NCI-H1048 (cell line): ENCODE results near the gene TTBK1.
"Not testable (repeated sequence)": the region's sequence is repeated elsewhere in the genome, so short reads cannot be mapped to it uniquely, and the experiment has no call there.

Source experiments
- DNase-seq: peaks from one replicate; lab custom pipeline; 2025; lab: John Stamatoyannopoulos, UW

Gene TTBK1

GRCh38 chr6:43287717-43288679 is 44.7 kb downstream of the TTBK1 start:
- no peak for DNase-seq

DNA sequence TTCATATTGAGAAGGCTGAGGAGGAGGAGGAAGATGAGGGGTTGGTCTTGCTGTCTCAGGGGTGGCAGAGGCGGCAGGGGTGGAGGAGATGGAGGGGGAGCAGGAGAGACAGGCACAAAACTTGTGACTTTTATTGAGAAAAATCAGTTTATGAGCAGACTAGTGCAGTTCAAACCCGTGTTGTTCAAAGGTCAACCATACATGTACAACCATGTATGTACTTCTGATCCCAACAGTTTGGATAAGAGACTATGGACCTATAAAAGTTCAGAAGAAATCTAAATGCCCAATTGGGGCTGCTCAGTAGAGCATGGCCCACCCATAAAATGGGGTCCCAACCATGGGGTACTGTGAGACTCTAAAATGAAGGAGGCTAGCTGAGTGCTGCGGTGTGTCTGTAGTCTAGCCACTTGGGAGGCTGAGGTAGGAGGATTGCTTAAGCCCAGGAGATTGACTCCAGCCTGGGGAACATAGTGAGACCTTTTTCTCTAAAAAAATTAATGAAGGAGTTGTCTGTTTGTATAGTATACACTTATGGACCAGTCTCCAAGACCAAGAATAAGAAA is 47.1 kb downstream of the TTBK1 start:
- DNase-seq = no peak

DNA sequence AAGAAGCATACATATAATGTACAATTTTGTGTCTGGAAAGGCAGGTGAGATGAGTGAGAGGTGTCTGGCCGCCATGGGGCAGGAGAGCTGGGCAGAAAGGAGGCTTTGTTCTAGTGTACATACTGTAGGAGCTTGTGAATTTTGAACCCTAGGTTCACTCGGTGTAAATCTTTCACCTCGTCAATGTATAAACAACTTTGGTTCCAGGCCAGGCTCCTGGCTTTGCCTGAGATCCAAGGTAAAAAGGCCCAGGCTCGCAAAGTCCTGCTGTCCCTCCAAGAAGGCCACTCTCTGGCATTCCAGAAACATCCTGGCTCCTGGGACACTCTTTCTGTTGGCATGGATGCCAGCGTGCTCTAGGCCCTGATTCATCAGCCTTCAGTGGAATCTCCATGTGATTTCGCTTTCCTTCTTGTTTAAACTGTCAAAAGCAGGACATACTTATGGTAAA is 47.6 kb downstream of the TTBK1 start:
- DNase-seq = no peak

DNA sequence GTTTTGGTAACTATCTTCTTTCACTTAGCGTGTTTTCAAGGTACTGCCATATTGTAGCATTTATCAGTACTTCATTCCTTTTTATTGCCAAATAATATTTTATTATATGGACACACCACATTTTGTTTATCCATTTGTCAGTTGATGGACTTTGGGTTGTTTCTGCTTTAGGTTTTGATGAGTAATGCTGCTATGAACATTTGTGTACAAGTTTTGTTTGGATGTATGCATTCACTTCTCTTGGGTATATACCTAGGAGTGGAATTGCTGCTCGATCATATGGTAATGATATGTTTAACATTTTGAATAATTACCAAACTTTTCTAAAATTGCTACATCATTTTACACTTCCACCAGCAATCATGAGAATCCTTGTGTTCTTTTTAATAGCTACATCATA is 48.4 kb downstream of the TTBK1 start:
- no peak for DNase-seq

GRCh38 chr6:43292341-43292740 is 49.1 kb downstream of the TTBK1 start:
- no peak for DNase-seq

- no peak for DNase-seq
Measured at GRCh38 chr6:43292763-43293318, 49.6 kb downstream of the TTBK1 start.

- DNase-seq = no peak
Measured at GRCh38 chr6:43293698-43294097, 50.4 kb downstream of the TTBK1 start.

GRCh38 chr6:43294536-43294935 is 51.3 kb downstream of the TTBK1 start:
- DNase-seq = no peak

- DNase-seq = no peak
Measured at GRCh38 chr6:43295456-43295855, 52.2 kb downstream of the TTBK1 start.

DNA sequence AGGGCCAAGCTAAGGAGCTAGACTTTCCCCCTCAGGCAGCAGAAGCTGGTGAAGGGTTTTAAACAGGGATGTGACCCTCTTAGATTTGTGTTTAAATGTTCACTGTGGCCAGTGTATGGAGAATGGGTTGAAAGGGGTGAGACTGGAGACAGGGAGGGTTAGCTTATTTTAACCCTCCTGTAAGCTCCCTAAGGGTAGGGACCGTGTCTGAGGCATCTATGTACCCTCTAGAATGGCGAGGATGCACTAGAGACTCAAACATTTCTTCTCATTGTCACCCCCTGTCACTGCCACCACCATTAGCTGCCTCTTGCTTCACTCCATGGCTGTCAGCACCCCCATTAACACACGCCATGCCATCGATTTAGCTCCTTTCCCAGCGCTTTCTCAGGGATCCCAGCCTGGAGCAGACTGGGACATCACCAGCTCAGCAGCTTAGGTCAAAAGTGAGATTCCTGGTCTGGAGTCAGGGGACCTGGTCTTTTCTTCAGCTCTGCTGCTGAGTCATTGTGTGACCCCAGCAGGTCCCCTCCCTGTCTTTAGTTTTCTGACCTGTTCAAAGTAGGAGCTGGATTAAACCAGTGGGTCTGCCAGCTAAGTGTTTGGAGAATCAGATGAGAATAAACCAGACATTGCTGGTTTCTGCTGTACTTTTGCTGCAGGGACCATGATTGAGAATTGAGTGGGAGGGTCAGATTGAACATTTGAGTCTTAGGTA is 53.7 kb downstream of the TTBK1 start:
- no peak for DNase-seq

DNA sequence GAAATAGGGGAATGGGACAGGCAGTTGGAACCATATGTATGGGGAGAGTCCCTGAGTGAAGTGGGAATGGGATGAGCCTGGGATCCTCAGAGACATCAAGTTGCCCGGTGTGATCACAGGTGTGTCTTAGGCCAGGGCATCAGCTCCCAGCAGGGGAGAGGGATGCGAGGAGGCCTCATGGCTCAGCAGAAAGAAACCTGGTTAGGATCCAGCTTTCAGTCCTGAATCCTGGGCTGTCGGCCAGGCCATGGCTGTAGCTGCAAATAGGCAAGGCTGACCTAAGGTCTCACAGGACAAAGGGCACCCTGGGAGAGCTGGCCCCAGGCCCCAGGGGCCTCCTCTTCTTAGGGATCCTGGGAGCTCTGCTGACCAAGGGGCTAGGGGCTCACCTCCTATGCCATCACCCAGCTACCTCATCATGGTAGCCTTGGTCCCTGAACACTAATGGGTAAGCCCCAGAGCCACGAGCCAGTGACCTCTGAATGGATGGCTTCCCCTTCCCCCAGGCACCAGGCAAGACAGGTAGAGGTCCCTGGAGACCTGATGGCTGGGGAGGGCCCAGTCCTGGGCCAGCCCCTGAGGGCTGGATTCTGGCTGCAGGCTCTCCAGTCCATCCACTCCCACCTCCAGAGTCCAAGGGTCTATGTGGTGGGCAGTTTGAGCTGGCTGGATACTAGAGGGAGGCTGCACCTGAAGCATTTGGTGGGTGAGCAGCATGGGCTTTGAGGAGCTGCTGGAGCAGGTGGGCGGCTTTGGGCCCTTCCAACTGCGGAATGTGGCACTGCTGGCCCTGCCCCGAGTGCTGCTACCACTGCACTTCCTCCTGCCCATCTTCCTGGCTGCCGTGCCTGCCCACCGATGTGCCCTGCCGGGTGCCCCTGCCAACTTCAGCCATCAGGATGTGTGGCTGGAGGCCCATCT is 54.6 kb downstream of the TTBK1 start, which contains the start of gene SLC22A7:
Gene SLC22A7 (plus strand): TSS at position 617 of the 921 bp plus-strand sequence. CDS start 99 bp downstream, at position 716.
- no peak for DNase-seq

- DNase-seq = no peak
Measured at GRCh38 chr6:43298565-43299337, 55.5 kb downstream of the TTBK1 start.

DNA sequence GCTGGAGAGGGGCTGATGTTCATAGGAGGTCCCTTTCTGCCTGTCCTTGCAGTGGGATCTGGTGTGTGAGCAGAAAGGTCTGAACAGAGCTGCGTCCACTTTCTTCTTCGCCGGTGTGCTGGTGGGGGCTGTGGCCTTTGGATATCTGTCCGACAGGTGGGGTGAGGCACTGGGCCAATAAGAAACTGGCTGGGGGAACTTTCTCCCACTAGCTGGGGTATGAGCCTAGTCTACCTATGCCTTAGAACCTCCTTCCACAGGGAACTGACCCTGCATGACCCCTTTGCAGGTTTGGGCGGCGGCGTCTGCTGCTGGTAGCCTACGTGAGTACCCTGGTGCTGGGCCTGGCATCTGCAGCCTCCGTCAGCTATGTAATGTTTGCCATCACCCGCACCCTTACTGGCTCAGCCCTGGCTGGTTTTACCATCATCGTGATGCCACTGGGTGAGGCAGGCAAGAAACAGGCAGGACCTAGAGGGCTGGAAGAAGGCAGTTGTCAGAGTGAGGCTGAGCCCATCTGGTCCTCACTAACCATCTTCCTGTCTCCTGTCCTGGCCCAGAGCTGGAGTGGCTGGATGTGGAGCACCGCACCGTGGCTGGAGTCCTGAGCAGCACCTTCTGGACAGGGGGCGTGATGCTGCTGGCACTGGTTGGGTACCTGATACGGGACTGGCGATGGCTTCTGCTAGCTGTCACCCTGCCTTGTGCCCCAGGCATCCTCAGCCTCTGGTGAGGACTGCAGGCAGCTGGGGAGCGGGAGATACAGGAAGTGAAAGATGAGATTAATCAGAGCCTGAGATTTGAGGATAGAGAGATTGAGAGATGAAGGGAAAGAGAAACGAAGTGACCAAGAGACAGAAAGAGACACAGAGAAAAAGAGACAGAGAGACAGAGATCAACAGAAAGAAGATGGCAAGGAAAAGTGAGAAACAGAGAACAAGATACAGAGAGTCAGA is 56.3 kb downstream of the TTBK1 start:
- no peak for DNase-seq

GRCh38 chr6:43301081-43301870 is 58.0 kb downstream of the TTBK1 start:
- DNase-seq = no peak

DNA sequence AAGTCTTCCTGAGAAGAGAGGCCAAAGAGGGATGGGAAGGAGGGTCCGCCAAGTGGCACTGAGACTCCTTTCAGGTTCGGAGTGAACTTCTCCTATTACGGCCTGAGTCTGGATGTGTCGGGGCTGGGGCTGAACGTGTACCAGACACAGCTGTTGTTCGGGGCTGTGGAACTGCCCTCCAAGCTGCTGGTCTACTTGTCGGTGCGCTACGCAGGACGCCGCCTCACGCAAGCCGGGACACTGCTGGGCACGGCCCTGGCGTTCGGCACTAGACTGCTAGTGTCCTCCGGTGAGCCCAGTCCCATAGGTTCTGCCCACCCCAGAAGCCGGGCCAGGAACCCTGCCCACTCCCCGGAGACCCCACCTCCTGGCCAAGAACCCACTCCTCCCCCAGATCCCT is 58.8 kb downstream of the TTBK1 start:
- DNase-seq = no peak

DNA sequence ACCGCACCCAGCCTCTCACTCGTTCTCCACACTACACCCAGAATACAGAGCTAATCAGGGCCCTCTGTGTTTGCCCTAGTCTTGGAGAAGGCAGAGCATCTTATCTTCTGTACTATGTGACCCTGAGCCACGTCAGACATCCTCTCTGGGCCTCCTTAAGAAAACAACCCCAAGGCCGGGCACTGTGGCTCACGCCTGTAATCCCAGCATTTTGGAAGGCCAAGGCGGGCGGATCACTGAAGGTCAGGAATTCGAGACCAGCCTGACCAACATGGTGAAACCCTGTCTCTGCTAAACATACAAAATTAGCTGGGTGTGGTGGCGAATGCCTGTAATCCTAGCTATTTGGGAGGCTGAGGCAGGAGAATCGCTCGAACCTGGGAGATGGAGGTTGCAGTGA is 59.7 kb downstream of the TTBK1 start:
- DNase-seq = not testable (repeated sequence)

DNA sequence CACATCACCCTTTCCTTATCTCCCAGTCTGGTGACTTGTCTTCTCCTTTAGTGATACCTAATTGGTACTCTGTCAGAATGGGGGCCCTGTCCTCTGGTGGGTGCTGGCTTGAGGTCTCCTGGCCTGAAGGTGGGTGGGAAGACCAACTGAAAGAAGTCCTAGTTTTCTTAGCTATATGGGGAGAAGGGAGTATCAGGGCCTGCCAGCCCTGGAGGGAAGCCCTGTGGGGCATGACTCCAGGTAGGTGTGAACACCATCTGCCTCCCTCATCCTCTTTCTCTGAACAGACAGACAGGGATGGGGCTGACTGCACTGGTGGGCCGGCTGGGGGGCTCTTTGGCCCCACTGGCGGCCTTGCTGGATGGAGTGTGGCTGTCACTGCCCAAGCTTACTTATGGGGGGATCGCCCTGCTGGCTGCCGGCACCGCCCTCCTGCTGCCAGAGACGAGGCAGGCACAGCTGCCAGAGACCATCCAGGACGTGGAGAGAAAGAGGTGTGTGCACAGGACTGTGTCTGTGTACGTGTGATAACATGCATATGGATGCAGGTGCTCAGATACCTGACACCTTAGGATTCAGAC is 60.6 kb downstream of the TTBK1 start:
- DNase-seq = no peak

DNA sequence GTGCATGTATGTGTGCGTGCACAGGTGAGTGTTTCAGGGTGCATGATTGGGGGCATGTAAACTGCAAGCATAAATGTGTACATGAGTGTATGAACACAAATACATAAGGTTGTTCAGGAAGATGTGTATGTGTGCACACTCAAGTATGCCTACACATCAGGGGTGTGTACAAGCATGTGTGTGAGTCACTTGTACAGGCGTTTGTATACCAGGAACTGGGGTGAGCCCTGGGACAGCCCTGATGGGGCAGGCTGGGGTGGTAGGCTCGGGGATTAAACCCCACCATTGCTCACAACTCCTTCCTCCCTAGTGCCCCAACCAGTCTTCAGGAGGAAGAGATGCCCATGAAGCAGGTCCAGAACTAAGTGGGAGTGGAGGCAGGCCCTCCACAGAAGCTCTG is 61.1 kb downstream of the TTBK1 start:
- DNase-seq = no peak
